ENCODE data around the gene FAM47E. TPM values are rescaled to one million over a fixed set of nuclear protein-coding genes. Genes with fewer than 3 reads are reported as not detected.
A peak's percentile ranks its signal among the peaks of the same experiment; 100 is the strongest.

Gene FAM47E
- total RNA-seq, 1 donor from 2014 or later, result 0.26 TPM

DNA sequence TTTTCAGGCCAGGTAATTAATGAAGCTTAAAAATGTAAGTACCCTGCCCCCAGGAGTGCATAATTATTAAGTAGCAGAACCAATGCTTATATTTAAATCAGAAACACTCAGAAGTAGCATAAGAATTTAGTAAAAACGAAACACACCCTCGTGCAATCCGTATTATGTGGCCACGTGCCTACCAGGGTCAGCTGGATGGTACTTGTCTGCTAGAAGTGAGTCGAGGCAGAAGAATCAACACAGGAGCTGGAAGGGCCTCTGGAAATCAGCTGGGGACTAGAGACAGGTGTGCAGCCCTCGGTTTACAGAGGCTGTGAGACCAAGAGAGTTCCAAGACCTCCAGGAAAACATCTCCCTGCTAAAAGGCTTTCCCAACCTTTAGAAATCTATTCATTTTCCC is 559 bp upstream of the FAM47E start:
- FAIRE-seq, result no peak
- TF ChIP-seq, protein P1, sequence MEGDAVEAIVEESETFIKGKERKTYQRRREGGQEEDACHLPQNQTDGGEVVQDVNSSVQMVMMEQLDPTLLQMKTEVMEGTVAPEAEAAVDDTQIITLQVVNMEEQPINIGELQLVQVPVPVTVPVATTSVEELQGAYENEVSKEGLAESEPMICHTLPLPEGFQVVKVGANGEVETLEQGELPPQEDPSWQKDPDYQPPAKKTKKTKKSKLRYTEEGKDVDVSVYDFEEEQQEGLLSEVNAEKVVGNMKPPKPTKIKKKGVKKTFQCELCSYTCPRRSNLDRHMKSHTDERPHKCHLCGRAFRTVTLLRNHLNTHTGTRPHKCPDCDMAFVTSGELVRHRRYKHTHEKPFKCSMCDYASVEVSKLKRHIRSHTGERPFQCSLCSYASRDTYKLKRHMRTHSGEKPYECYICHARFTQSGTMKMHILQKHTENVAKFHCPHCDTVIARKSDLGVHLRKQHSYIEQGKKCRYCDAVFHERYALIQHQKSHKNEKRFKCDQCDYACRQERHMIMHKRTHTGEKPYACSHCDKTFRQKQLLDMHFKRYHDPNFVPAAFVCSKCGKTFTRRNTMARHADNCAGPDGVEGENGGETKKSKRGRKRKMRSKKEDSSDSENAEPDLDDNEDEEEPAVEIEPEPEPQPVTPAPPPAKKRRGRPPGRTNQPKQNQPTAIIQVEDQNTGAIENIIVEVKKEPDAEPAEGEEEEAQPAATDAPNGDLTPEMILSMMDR (IDR thresholded peaks at IDR 0.05; ENCODE audit: insufficient read depth, low read length, severe bottlenecking), result no peak
- H3K36me3 ChIP-seq (ENCODE audit: control insufficient read depth, insufficient read depth, low read length), result no peaks in the 10 kb centered on the region
- peak overlapping the region; percentile 48 for H3K4me3 ChIP-seq (ENCODE audit: low read depth, low read length)
- no peak for DNase-seq (ENCODE audit: low read depth)
- H3K27me3 ChIP-seq (ENCODE audit: control insufficient read depth, insufficient read depth, low read length), result peaks cover 3% of the 10 kb centered on the region

DNA sequence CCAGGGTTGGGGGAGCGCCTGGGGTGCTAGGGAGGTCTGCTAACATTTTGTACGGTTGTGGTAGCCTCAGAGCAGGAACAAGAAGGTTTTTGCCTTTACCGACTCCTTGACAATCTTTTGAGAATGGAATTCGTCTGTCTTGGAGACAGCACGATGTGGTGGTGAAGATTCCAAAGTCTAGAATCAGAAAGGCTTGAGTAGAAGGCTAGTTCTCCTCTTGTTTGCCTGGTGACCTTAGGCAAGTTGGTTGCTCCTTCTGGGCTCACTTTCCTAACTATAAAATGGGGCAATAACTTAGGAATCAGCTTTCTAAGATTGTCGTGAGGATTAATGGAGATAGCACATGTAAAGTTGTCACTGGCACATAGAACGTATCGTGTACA is 741 bp downstream of the FAM47E start:
- H3K27me3 ChIP-seq (ENCODE audit: control insufficient read depth, insufficient read depth, low read length), result peaks cover 3% of the 10 kb centered on the region
- TF ChIP-seq, protein P1 (IDR thresholded peaks at IDR 0.05; ENCODE audit: insufficient read depth, low read length, severe bottlenecking), result no peak
- H3K4me3 ChIP-seq (ENCODE audit: low read depth, low read length), result no peak overlapping the region
- H3K36me3 ChIP-seq (ENCODE audit: control insufficient read depth, insufficient read depth, low read length), result no peaks in the 10 kb centered on the region
- DNase-seq (ENCODE audit: low read depth), result no peak
- FAIRE-seq, result no peak

DNA sequence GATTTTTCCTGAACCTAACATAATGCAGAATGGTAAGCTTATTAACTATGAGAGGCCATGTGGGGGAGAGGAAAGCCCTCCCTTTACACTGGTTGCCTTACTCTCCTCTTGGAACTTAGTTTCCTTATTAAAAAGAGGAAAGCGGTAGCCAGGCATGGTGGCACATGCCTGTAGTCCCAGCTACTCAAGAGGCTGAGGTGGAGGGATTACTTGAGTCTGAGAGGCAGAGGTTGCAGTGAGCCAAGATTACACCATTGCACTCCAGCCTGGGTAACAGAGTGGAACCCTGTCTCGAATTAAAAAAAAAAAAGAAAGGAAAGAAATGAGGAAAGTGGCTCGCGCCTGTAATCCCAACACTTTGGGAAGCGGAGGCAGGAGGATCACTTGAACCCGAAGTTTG is 2.0 kb downstream of the FAM47E start:
- FAIRE-seq (no peak), DNase-seq (ENCODE audit: low read depth) (no peak)
- TF ChIP-seq, protein P1 (IDR thresholded peaks at IDR 0.05; ENCODE audit: insufficient read depth, low read length, severe bottlenecking), result no peak
- H3K4me3 ChIP-seq (ENCODE audit: low read depth, low read length), result no peak overlapping the region
- no peaks in the 10 kb centered on the region for H3K36me3 ChIP-seq (ENCODE audit: control insufficient read depth, insufficient read depth, low read length)
- peaks cover 3% of the 10 kb centered on the region for H3K27me3 ChIP-seq (ENCODE audit: control insufficient read depth, insufficient read depth, low read length)

DNA sequence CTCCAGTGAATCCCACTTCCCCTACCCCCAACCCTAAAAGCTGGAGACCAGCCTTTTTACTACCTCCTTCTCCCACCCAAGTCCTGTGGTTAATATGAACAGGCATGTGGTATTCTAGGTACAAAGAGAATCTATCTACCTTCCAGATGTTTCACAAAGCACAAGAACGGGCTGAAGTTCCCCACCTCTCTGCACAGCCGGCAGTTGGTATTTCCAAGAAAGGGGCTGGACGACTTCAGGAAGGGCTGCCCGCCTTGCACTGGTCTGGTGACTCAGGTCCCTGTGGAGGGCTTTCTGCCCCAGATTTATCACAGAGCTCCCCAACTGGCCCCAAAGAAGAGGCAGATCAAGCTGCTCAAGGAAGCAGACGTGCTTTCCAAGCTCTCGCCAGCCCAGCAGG is 4.5 kb downstream of the FAM47E start:
- no peak for FAIRE-seq
- Histone ChIP-seq H3K27me3 (ENCODE audit: control insufficient read depth, insufficient read depth, low read length) (peaks cover 3% of the 10 kb centered on the region), H3K4me3 (ENCODE audit: low read depth, low read length) (no peak overlapping the region), H3K36me3 (ENCODE audit: control insufficient read depth, insufficient read depth, low read length) (no peaks in the 10 kb centered on the region)
- no peak for DNase-seq (ENCODE audit: low read depth)
- TF ChIP-seq, protein P1 (IDR thresholded peaks at IDR 0.05; ENCODE audit: insufficient read depth, low read length, severe bottlenecking), result no peak

DNA sequence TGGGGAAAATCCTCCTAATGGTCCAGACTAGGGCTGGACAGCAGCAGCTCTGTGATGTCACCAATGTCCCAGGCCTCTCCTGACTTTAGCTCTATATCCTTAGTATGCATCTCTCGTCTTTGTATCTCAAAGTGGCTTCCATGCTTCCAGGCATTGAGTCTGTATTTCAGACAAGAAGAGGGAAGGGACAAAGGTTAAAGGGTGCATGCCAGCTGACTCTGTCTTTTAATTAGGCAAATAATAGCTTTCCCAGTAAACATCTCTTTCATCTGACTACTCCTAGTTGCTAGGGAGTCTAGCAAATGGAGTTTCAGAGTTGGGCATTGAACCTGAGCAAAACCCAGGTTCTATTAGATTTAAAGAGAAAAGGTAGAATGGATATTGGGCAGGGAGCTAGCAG is 5.4 kb downstream of the FAM47E start:
- Histone ChIP-seq H3K36me3 (ENCODE audit: control insufficient read depth, insufficient read depth, low read length) (no peaks in the 10 kb centered on the region), H3K27me3 (ENCODE audit: control insufficient read depth, insufficient read depth, low read length) (peaks cover 2% of the 10 kb centered on the region), H3K4me3 (ENCODE audit: low read depth, low read length) (no peak overlapping the region)
- DNase-seq (ENCODE audit: low read depth) (no peak), FAIRE-seq (no peak)
- TF ChIP-seq, protein P1 (IDR thresholded peaks at IDR 0.05; ENCODE audit: insufficient read depth, low read length, severe bottlenecking), result no peak

DNA sequence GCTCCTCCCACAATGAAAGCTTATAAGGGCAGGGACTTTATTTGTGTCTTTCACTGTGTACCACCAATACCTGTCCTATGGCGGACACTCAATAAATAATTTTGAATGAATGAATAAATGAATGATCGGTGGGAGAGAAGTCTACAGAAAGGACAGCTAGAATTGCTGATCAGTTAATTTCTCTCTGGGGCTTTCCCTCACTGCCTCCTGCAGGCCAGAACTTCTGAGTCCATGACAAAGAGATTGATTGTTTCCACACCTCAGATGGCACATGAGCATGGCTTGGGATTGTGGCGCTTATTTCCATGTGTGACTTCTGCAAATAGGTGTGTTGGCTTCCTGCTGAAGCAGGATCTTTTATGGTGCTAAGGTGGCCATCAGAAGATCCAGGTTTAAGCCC is 6.3 kb downstream of the FAM47E start:
- TF ChIP-seq, protein P1 (IDR thresholded peaks at IDR 0.05; ENCODE audit: insufficient read depth, low read length, severe bottlenecking), result no peak
- no peak for DNase-seq (ENCODE audit: low read depth)

More for the DNA sequence above, 6.3 kb downstream of the FAM47E start:
- no peak overlapping the region for H3K4me3 ChIP-seq (ENCODE audit: low read depth, low read length)
- H3K36me3 ChIP-seq (ENCODE audit: control insufficient read depth, insufficient read depth, low read length), result no peaks in the 10 kb centered on the region
- no peak for FAIRE-seq
- no peaks in the 10 kb centered on the region for H3K27me3 ChIP-seq (ENCODE audit: control insufficient read depth, insufficient read depth, low read length)
